ENCODE data around the gene C16orf96. TPM values are rescaled to one million over a fixed set of nuclear protein-coding genes. Genes with fewer than 3 reads are reported as not detected.

The C16orf96 gene
- total RNA-seq, 6 experiments from 2014 or later, result 0.06 to 0.24 (median 0.16) TPM; not detected in 1

DNA sequence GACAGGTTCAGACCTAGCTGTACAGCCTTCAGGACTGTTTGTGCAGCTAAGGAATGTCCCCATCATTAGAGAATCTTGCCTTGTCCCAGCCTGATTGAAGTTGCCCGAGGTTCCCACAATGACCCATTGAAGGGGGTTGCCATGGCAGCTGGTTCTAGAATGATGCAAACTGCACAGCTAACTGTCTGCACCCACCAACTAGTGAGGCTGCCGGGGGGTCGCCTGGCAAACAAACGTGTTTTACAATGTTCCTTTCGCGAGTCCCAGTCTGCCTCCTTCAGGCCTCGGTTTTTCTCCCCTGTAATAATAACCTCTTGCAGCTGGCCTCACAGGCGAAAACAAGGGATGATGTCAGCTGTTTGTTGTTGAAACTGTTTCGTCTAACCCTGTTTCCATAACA, 5.5 kb downstream of the C16orf96 start:
- no peak for ATAC-seq
- no peak overlapping the region for H3K27ac ChIP-seq
- no peak for DNase-seq
- intact Hi-C loops (cut with DNase I), result no loop called here
- TF ChIP-seq, protein P1, sequence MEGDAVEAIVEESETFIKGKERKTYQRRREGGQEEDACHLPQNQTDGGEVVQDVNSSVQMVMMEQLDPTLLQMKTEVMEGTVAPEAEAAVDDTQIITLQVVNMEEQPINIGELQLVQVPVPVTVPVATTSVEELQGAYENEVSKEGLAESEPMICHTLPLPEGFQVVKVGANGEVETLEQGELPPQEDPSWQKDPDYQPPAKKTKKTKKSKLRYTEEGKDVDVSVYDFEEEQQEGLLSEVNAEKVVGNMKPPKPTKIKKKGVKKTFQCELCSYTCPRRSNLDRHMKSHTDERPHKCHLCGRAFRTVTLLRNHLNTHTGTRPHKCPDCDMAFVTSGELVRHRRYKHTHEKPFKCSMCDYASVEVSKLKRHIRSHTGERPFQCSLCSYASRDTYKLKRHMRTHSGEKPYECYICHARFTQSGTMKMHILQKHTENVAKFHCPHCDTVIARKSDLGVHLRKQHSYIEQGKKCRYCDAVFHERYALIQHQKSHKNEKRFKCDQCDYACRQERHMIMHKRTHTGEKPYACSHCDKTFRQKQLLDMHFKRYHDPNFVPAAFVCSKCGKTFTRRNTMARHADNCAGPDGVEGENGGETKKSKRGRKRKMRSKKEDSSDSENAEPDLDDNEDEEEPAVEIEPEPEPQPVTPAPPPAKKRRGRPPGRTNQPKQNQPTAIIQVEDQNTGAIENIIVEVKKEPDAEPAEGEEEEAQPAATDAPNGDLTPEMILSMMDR (IDR thresholded peaks at IDR 0.05), result no peak
- no peak for TF ChIP-seq POLR2A (IDR thresholded peaks at IDR 0.05)
- H3K9me3 ChIP-seq, result no peaks in the 10 kb centered on the region
- 74% methylated on average over 8 of the region's 9 CpGs for WGBS (ENCODE audit: insufficient coverage, low coverage, low lambda C conversion rate, missing lambda C conversion rate)
- H3K36me3 ChIP-seq, result no peaks in the 10 kb centered on the region
- H3K27me3 ChIP-seq, result no peaks in the 10 kb centered on the region
- no peaks in the 10 kb centered on the region for H3K4me1 ChIP-seq
- no peak overlapping the region for H3K4me3 ChIP-seq

- no peak overlapping the region for H3K27ac ChIP-seq
- no peaks in the 10 kb centered on the region for H3K36me3 ChIP-seq
- TF ChIP-seq, protein P1 (IDR thresholded peaks at IDR 0.05), result no peak
- no peak for TF ChIP-seq POLR2A (IDR thresholded peaks at IDR 0.05)
- no peaks in the 10 kb centered on the region for H3K9me3 ChIP-seq
- H3K27me3 ChIP-seq, result no peaks in the 10 kb centered on the region
- ATAC-seq, result peak in 1 of 4 donors; percentile 19
- intact Hi-C loops (cut with DNase I), result no loop called here
- no peak for DNase-seq
- 89% methylated on average over 14 of the region's 18 CpGs for WGBS (ENCODE audit: insufficient coverage, low coverage, low lambda C conversion rate, missing lambda C conversion rate)
- H3K4me3 ChIP-seq, result no peak overlapping the region
- H3K4me1 ChIP-seq, result no peaks in the 10 kb centered on the region
Measured at GRCh38 chr16:4564661-4565267, 8.6 kb downstream of the C16orf96 start.

DNA sequence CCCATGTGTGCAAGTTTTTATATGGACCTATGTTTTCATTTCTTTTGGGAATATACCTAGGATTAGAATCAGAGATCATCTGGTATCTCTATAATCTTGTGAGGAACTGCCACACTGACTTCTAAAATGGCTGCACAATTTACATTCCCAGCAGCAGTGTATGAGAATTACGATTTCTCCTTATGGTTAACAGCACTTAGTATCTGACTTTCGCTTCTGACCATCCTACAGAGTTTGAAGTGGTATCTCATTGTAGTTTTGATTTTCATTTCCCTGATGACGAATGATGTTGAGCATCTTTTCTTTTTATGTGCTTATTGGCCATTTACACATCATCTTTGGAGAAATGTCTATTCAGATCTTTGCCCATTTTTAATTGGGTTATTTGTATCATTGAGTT, 10.0 kb downstream of the C16orf96 start:
- intact Hi-C loops (cut with DNase I), result no loop called here
- H3K9me3 ChIP-seq, result no peaks in the 10 kb centered on the region
- no peaks in the 10 kb centered on the region for H3K36me3 ChIP-seq
- H3K4me1 ChIP-seq, result no peaks in the 10 kb centered on the region
- H3K4me3 ChIP-seq, result no peak overlapping the region
- no peak for TF ChIP-seq POLR2A (IDR thresholded peaks at IDR 0.05)
- TF ChIP-seq, protein P1 (IDR thresholded peaks at IDR 0.05), result no peak
- no peak overlapping the region for H3K27ac ChIP-seq
- WGBS (ENCODE audit: insufficient coverage, low coverage, low lambda C conversion rate, missing lambda C conversion rate), result 77% methylated on average over 3 of the region's 3 CpGs
- no peak for DNase-seq
- no peak for ATAC-seq
- no peaks in the 10 kb centered on the region for H3K27me3 ChIP-seq

DNA sequence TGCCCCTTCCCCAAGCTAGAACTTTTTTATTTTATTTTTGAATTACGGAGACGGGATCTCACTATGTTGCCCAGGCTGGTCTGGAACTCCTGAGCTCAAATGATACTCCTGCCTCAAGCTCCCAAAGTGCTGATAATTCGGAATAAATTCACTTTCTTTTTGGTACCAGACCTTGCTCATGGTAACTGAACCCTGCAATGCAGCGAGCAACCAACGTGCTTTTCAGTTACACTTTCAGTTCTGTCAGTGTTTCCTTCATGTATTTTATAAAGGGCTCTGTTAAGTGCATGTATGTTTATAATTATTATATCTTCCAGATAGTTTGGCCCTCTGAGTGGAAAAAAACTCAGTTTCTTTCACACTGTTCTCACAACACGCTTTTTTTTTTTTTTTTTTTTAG, 13.9 kb downstream of the C16orf96 start:
- no peak overlapping the region for H3K27ac ChIP-seq
- no peaks in the 10 kb centered on the region for H3K9me3 ChIP-seq
- no peaks in the 10 kb centered on the region for H3K4me1 ChIP-seq
- WGBS (ENCODE audit: insufficient coverage, low coverage, low lambda C conversion rate, missing lambda C conversion rate), result 48% methylated on average over 6 of the region's 6 CpGs
- H3K27me3 ChIP-seq, result no peaks in the 10 kb centered on the region
- ATAC-seq, result no peak
- intact Hi-C loops (cut with DNase I), result no loop called here
- no peak for DNase-seq
- no peaks in the 10 kb centered on the region for H3K36me3 ChIP-seq
- TF ChIP-seq, protein P1 (IDR thresholded peaks at IDR 0.05), result no peak
- TF ChIP-seq POLR2A (IDR thresholded peaks at IDR 0.05), result no peak
- H3K4me3 ChIP-seq, result no peak overlapping the region
